NCI-H2029 treated with DMSO at 0.1 percent for 48 hours (cell line): ENCODE results near the gene MSS51.

Source experiments
- DNase-seq: peaks from one replicate; lab custom pipeline; 2025; lab: John Stamatoyannopoulos, UW

MSS51 gene

GRCh38 chr10:73433538-73433867 is at the start of gene MSS51:
MSS51 (minus strand) TSS chr10:73433561; CDS start chr10:73428284, 5,277 bp downstream.
- no peak for DNase-seq

- DNase-seq: no peak
Observed at GRCh38 chr10:73480158-73480557, 46.8 kb upstream of the MSS51 start.

- DNase-seq: no peak
Observed at GRCh38 chr10:73478636-73479035, 45.3 kb upstream of the MSS51 start.

GRCh38 chr10:73471226-73471625 is 37.9 kb upstream of the MSS51 start:
- no peak for DNase-seq

GRCh38 chr10:73469579-73469978 is 36.2 kb upstream of the MSS51 start:
- no peak for DNase-seq

GRCh38 chr10:73467206-73467605 is 33.8 kb upstream of the MSS51 start:
- DNase-seq: no peak

- no peak for DNase-seq
Observed at GRCh38 chr10:73465978-73466726, 32.8 kb upstream of the MSS51 start.

GRCh38 chr10:73460897-73461296 is 27.5 kb upstream of the MSS51 start:
- DNase-seq: no peak

GRCh38 chr10:73459683-73460314 is 26.4 kb upstream of the MSS51 start:
- DNase-seq: no peak

- no peak for DNase-seq
Observed at GRCh38 chr10:73456187-73456890, 23.0 kb upstream of the MSS51 start.

- DNase-seq: no peak
Observed at GRCh38 chr10:73449113-73449512, 15.8 kb upstream of the MSS51 start.

- DNase-seq: no peak
Observed at GRCh38 chr10:73448384-73448783, 15.0 kb upstream of the MSS51 start.

- DNase-seq: no peak
Observed at GRCh38 chr10:73446926-73447325, 13.6 kb upstream of the MSS51 start.

- DNase-seq: no peak
Observed at GRCh38 chr10:73444457-73444856, 11.1 kb upstream of the MSS51 start.

- no peak for DNase-seq
Observed at GRCh38 chr10:73439605-73440312, 6.4 kb upstream of the MSS51 start.

GRCh38 chr10:73439055-73439454 is 5.7 kb upstream of the MSS51 start:
- DNase-seq: no peak

- DNase-seq: no peak
Observed at GRCh38 chr10:73432646-73433537, 469 bp downstream of the MSS51 start.

- no peak for DNase-seq
Observed at GRCh38 chr10:73426318-73426717, 7.0 kb downstream of the MSS51 start.

GRCh38 chr10:73424478-73424877 is 8.9 kb downstream of the MSS51 start:
- no peak for DNase-seq

- no peak for DNase-seq
Observed at GRCh38 chr10:73423309-73423708, 10.1 kb downstream of the MSS51 start.

GRCh38 chr10:73416571-73416970 is 16.8 kb downstream of the MSS51 start:
- DNase-seq: no peak
